Prostate gland (tissue), 2 donors: ENCODE data around the gene PRAC2. TPM values are rescaled to one million over a fixed set of nuclear protein-coding genes. Genes with fewer than 3 reads are reported as not detected.

Source experiments
- DNase-seq: peaks from one replicate; pipeline ENCODE4 v3.0.0-alpha.2; 2019; ENCODE audit warnings: low spot score
- H3K27ac ChIP-seq, 2 donors: fragments of 200-600 bp; sonication (generic); 2 replicates each; pipeline ENCODE4 v1.5.1; 2017 to 2019
- H3K27me3 ChIP-seq: fragments of 200-600 bp; sonication (generic); replicated peaks from 2 replicates; pipeline ENCODE4 v1.5.1; 2019; ENCODE audit not compliant: insufficient read depth
- H3K36me3 ChIP-seq, 2 donors: fragments of 200-600 bp; sonication (generic); 1 replicate in 1 of 2; 2 replicates in 1 of 2; pipeline versions ENCODE4 v1.5.1 to v1.8.1; 2017 to 2019
- H3K4me1 ChIP-seq: fragments of 200-600 bp; sonication (generic); replicated peaks from 2 replicates; pipeline ENCODE4 v1.5.1; 2019
- H3K4me3 ChIP-seq, 2 donors: fragments of 200-600 bp; sonication (generic); 2 replicates each; pipeline ENCODE4 v1.5.1; 2017 to 2019
- H3K9me3 ChIP-seq: fragments of 200-600 bp; sonication (generic); 2 replicates; pipeline ENCODE4 v1.5.1; 2017
- CTCF ChIP-seq, 4 experiments: fragments of 200-600 bp in 2 of 4; fragments of 450-650 bp in 2 of 4; sonication (generic) in 2 of 4; IDR thresholded peaks; 1 replicate in 3 of 4; 2 replicates in 1 of 4; pipeline ENCODE4 v1.5.1; 2016 to 2019; ENCODE audit warnings: antibody characterized with exemption in 4 of 4, mild to moderate bottlenecking in 2 of 4, moderate library complexity in 2 of 4
- POLR2A ChIP-seq: fragments of 450-650 bp; IDR thresholded peaks from one replicate; pipeline ENCODE4 v1.6.1; 2016; ENCODE audit warnings: antibody characterized with exemption, mild to moderate bottlenecking
- POLR2AphosphoS5 ChIP-seq: sonication (generic); formaldehyde crosslinking; IDR thresholded peaks from one replicate; pipeline ENCODE4 v1.6.1; 2017; ENCODE audit warnings: antibody characterized with exemption
- WGBS: methylation state at CpG from one replicate; pipeline ENCODE4 v1.1.5; 2018; 5-methylcytosine and 5-hydroxymethylcytosine counted together
- intact Hi-C: fragments of 100-400 bp; cut with DNase I; formaldehyde crosslinking; loops from one replicate; pipeline ENCODE4 v1.14.2; 2022
- total RNA-seq, 2 donors: library from RNA; depleted of rRNA; stranded (reverse); fragments of >200 nt; gene quantifications; one replicate each; pipeline ENCODE4 v1.1.0, GENCODE V29; 2016

Gene PRAC2
- total RNA-seq, 2 donors from 2014 or later, result 9.6 to 135 TPM

- intact Hi-C loops, result no loop called here
- no peak for DNase-seq
- Histone ChIP-seq H3K4me3 (no peak overlapping the region), H3K9me3 (no peaks in the 10 kb centered on the region), H3K27me3 (no peaks in the 10 kb centered on the region), H3K4me1 (peaks cover 4% of the 10 kb centered on the region), H3K27ac (peak overlapping the region; percentile 64 to 92), H3K36me3 (no peaks in the 10 kb centered on the region)
- TF ChIP-seq CTCF (IDR thresholded peaks at IDR 0.05) (no peak), POLR2AphosphoS5 (no peak), POLR2A (no peak)
- WGBS, result 85% methylated on average over 4 of the region's 4 CpGs
These were observed 14.5 kb downstream of the PRAC2 start for GRCh38 chr17:48737330-48738043.

DNA sequence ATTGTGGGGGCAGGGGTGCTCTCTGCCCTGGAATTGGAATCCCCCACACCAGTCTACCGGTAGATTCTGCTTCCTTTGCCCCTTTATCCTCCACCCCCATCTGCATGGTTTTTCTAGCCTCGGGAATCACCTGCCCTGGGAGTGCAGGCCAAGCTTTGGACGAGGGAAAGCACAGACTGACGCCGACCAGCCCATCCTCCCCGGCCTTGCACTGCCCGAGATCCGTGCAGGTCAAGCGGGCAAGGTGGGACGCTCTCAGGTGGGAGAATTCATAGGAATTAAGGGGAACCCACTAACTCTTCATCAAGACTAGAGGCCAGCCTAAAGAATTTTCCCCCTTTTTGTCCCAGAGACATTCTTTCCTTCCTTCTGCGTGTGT lies 15.4 kb downstream of the PRAC2 start:
- no peak for TF ChIP-seq CTCF (IDR thresholded peaks at IDR 0.05)
- no peak for TF ChIP-seq POLR2AphosphoS5
- no peak for TF ChIP-seq POLR2A
- no peak for DNase-seq
- 3% methylated on average over 11 of the region's 11 CpGs for WGBS
- H3K4me1 ChIP-seq, result no peaks in the 10 kb centered on the region
- peak overlapping the region in 1 of 2 donors; percentile 19 for H3K4me3 ChIP-seq
- peak overlapping the region; percentile 64 to 92 for H3K27ac ChIP-seq
- intact Hi-C loops, result no loop called here
- H3K27me3 ChIP-seq, result no peaks in the 10 kb centered on the region
- H3K36me3 ChIP-seq, result no peaks in the 10 kb centered on the region
- H3K9me3 ChIP-seq, result no peaks in the 10 kb centered on the region

GRCh38 chr17:48738803-48739526 lies 16.0 kb downstream of the PRAC2 start:
- Histone ChIP-seq H3K27me3 (no peaks in the 10 kb centered on the region), H3K36me3 (no peaks in the 10 kb centered on the region), H3K27ac (peak overlapping the region; percentile 64 to 92), H3K9me3 (no peaks in the 10 kb centered on the region), H3K4me1 (no peaks in the 10 kb centered on the region), H3K4me3 (peak overlapping the region in 1 of 2 donors; percentile 19)
- no peak for TF ChIP-seq POLR2AphosphoS5
- no peak for TF ChIP-seq POLR2A
- TF ChIP-seq CTCF (IDR thresholded peaks at IDR 0.05), result no peak
- WGBS, result 14% methylated on average over 37 of the region's 37 CpGs
- intact Hi-C loops, result no loop called here
- DNase-seq, result peak; percentile 43

GRCh38 chr17:48740537-48740936 lies 17.6 kb downstream of the PRAC2 start:
- Histone ChIP-seq H3K9me3 (no peaks in the 10 kb centered on the region), H3K4me1 (peaks cover 4% of the 10 kb centered on the region), H3K36me3 (no peaks in the 10 kb centered on the region), H3K4me3 (no peak overlapping the region), H3K27me3 (no peaks in the 10 kb centered on the region), H3K27ac (no peak overlapping the region)
- no peak for TF ChIP-seq POLR2A
- no peak for TF ChIP-seq POLR2AphosphoS5
- no peak for TF ChIP-seq CTCF (IDR thresholded peaks at IDR 0.05)
- no peak for DNase-seq
- intact Hi-C loops, result no loop called here
